HCT116 (cell line): ENCODE results near the gene PGS1. TPM values are rescaled to one million over a fixed set of nuclear protein-coding genes. Genes with fewer than 3 reads are reported as not detected.

Experiments used
- ATAC-seq: fragments of 200-7000 bp; cut with Tn5 transposase; 2 replicates; pipeline ENCODE4 v1.9.1; 2020; ENCODE audit warnings: mild to moderate bottlenecking, moderate library complexity
- BruUV-seq: library from RNA; stranded (reverse); fragments of 400-500 nt; replicated peaks from 2 replicates; lab custom pipeline; 2021; lab: Mats Ljungman, UMichigan
- CTCF ChIA-PET: fragments of 300-600 bp; sonication (Branson Sonifier 250); formaldehyde crosslinking; loops from one replicate; lab custom pipeline; 2021; ENCODE audit warnings: antibody characterized with exemption; lab: Charles Lee
- POLR2A ChIA-PET: fragments of 300-600, 350-600 bp; sonication (Branson Sonifier 250); formaldehyde crosslinking; loops from one replicate; lab custom pipeline; 2021; ENCODE audit warnings: antibody characterized with exemption; lab: Charles Lee
- RAD21 ChIA-PET, 2 experiments: fragments of 300-600 bp; sonication (Branson Sonifier 250); formaldehyde crosslinking; loops; one replicate each; lab custom pipeline; 2023; ENCODE audit warnings: low total read pairs in 2 of 2; ENCODE audit not compliant: uncharacterized antibody in 2 of 2, unreplicated experiment in 2 of 2, low non-redundant PET in 1 of 2; lab: Charles Lee
- DNase-seq: peaks from one replicate; pipeline ENCODE4 v3.0.0-alpha.2; 2010; ENCODE audit warnings: low read depth, low spot score
- H2AFZ ChIP-seq: fragments of 200-600 bp; shearing (Covaris generic), sonication (generic); 2 replicates; pipeline ENCODE4 v1.6.1; 2017; ENCODE audit warnings: low read depth, mixed run types, mixed read lengths, antibody characterized with exemption, low read length; ENCODE audit not compliant: poor library complexity, severe bottlenecking
- H3K27ac ChIP-seq: 2 replicates; pipeline ENCODE4 v1.5.1; 2012; ENCODE audit warnings: low read depth, low read length
- H3K27me3 ChIP-seq: fragments of 200-600 bp; sonication (generic); 2 replicates; pipeline ENCODE4 v1.6.1; 2016; ENCODE audit warnings: mixed run types, low read length, mixed read lengths; ENCODE audit not compliant: insufficient read depth
- H3K36me3 ChIP-seq, 2 experiments: fragments of 200-500 bp in 1 of 2; fragments of 200-600 bp in 1 of 2; sonication (Bioruptor generic) in 1 of 2; sonication (generic) in 1 of 2; 2 replicates each; pipeline versions ENCODE4 v1.5.1 to v1.6.1; 2014 to 2016; ENCODE audit warnings: low read length in 2 of 2, inconsistent platforms in 1 of 2, mixed read lengths in 1 of 2, mixed run types in 1 of 2; ENCODE audit not compliant: insufficient read depth in 2 of 2, control insufficient read depth in 1 of 2
- H3K4me1 ChIP-seq, 2 experiments: fragments of 200-600 bp in 1 of 2; sonication (generic) in 1 of 2; 2 replicates each; pipeline versions ENCODE4 v1.5.1 to v1.6.1; 2012 to 2017; ENCODE audit warnings: low read length in 2 of 2, inconsistent platforms in 1 of 2, mild to moderate bottlenecking in 1 of 2, mixed read lengths in 1 of 2, mixed run types in 1 of 2, moderate library complexity in 1 of 2; ENCODE audit not compliant: insufficient read depth in 2 of 2, control insufficient read depth in 1 of 2
- H3K4me2 ChIP-seq: fragments of 200-600 bp; sonication (generic); 2 replicates; pipeline ENCODE4 v1.6.1; 2017; ENCODE audit warnings: mixed run types, low read length, mixed read lengths
- H3K4me3 ChIP-seq, 2 experiments: fragments of 200-600 bp in 1 of 2; sonication (generic) in 1 of 2; replicated peaks in 1 of 2; 2 replicates each; pipeline ENCODE4 v1.5.1; 2011 to 2016; ENCODE audit warnings: low read length in 2 of 2, control low read depth in 1 of 2, low read depth in 1 of 2, mild to moderate bottlenecking in 1 of 2, mixed read lengths in 1 of 2, mixed run types in 1 of 2
- H3K79me2 ChIP-seq: fragments of 200-600 bp; sonication (generic); 2 replicates; pipeline ENCODE4 v1.6.1; 2017; ENCODE audit warnings: mild to moderate bottlenecking, mixed run types, low read length, moderate library complexity, mixed read lengths; ENCODE audit not compliant: insufficient read depth
- H3K9ac ChIP-seq: fragments of 200-600 bp; sonication (generic); 2 replicates; pipeline ENCODE4 v1.6.1; 2016; ENCODE audit warnings: low read length, mixed read lengths
- H3K9me2 ChIP-seq: fragments of 200-600 bp; sonication (generic), shearing (Covaris generic); 2 replicates; pipeline ENCODE4 v1.6.1; 2017; ENCODE audit warnings: mixed run types, mild to moderate bottlenecking, moderate library complexity; ENCODE audit not compliant: insufficient read depth
- H3K9me3 ChIP-seq, 2 experiments: fragments of 200-500 bp in 1 of 2; fragments of 200-600 bp in 1 of 2; sonication (Bioruptor generic) in 1 of 2; sonication (generic) in 1 of 2; 2 replicates each; pipeline ENCODE4 v1.6.1; 2014 to 2017; ENCODE audit warnings: low read length in 2 of 2, mixed read lengths in 2 of 2, inconsistent platforms in 1 of 2, low read depth in 1 of 2, mild to moderate bottlenecking in 1 of 2, mixed run types in 1 of 2, moderate library complexity in 1 of 2; ENCODE audit not compliant: control insufficient read depth in 1 of 2, insufficient read depth in 1 of 2
- H4K20me1 ChIP-seq: fragments of 200-600 bp; sonication (generic), shearing (Covaris generic); 2 replicates; pipeline ENCODE4 v1.6.1; 2017; ENCODE audit warnings: mixed run types, mild to moderate bottlenecking, moderate library complexity; ENCODE audit not compliant: insufficient read depth
- CBX3 ChIP-seq: IDR thresholded peaks from 2 replicates; pipeline ENCODE4 v1.6.1; 2012; ENCODE audit warnings: low read depth
- EZH2 ChIP-seq: fragments of 200-600 bp; sonication (generic); IDR thresholded peaks from 2 replicates; pipeline ENCODE4 v1.6.1; 2017; ENCODE audit warnings: antibody characterized with exemption, mixed run types
- EZH2phosphoT487 ChIP-seq: fragments of 200-600 bp; IDR thresholded peaks from 2 replicates; pipeline ENCODE4 v1.6.1; 2018; ENCODE audit warnings: antibody characterized with exemption, borderline replicate concordance
- FOSL1 ChIP-seq: IDR thresholded peaks from 2 replicates; pipeline ENCODE4 v1.6.1; 2012; ENCODE audit warnings: low read depth
- JUND ChIP-seq: IDR thresholded peaks from 2 replicates; pipeline ENCODE4 v1.6.1; 2012
- RAD21 ChIP-seq: IDR thresholded peaks from 2 replicates; pipeline ENCODE4 v1.6.1; 2012; ENCODE audit warnings: low read depth, mild to moderate bottlenecking
- intact Hi-C: fragments of 100-400 bp; cut with micrococcal nuclease; formaldehyde crosslinking; loops from 2 replicates; pipeline ENCODE4 v1.10.0; 2022
- total RNA-seq: library from RNA; stranded (reverse); gene quantifications from one replicate; pipeline ENCODE4 v1.2.1, GENCODE V29; 2021; ENCODE audit not compliant: unreplicated experiment
- TF ChIP-seq, protein P1 (sequence below), 3 experiments: fragments of 200-600 bp in 1 of 3; sonication (generic) in 1 of 3; IDR thresholded peaks in 2 of 3; conservative IDR thresholded peaks in 1 of 3; 2 replicates each; pipeline ENCODE4 v1.5.1; 2012 to 2017; ENCODE audit warnings: low read depth in 2 of 3, low read length in 2 of 3, antibody characterized with exemption in 1 of 3, borderline replicate concordance in 1 of 3, control low read depth in 1 of 3, mild to moderate bottlenecking in 1 of 3, mixed read lengths in 1 of 3, mixed run types in 1 of 3, moderate library complexity in 1 of 3; ENCODE audit not compliant: insufficient read depth in 1 of 3

Gene PGS1
- total RNA-seq, 1 experiment from 2014 or later: 44.4 TPM

DNA sequence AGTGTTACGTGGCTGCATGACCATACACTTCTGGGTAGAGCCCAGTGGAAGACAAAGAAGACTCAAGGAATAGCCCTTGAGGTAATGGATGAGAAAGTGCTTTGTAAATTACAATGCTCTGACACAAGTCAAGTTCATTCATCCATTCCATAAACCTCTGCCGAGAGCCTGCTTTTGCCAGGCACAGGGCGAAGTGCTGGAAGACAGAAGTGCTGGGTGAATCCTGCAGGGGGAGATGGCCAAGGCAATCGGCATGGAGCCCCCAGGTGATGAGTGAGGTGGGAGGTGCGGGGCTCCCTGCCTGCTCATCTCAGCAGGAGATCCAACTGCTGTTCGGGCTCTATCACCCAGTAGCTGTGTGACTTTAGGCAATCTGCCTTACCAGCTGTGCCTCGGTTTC is 15.8 kb upstream of the PGS1 start:
- peaks cover 6 to 40% of the 10 kb centered on the region in 2 experiments; a peak in 3 of 4 replicates for H3K4me1 ChIP-seq
- intact Hi-C loops: loop anchor here (5.0 kb wide), 2 partner anchors 75 to 345 kb away; no protein-coding TSS in a partner anchor
- no TSS peak for BruUV-seq

More for the DNA sequence above, 15.8 kb upstream of the PGS1 start:
- Histone ChIP-seq H3K27ac (no peak overlapping the region), H4K20me1 (peaks cover 3% of the 10 kb centered on the region; the same call in 1 of the 2 replicates), H3K36me3 (peaks cover 6 to 13% of the 10 kb centered on the region in 2 experiments), H3K9ac (no peak overlapping the region), H2AFZ (no peak overlapping the region), H3K4me2 (no peak overlapping the region), H3K4me3 (no peak overlapping the region), H3K79me2 (peaks cover 21% of the 10 kb centered on the region), H3K9me2 (no peaks in the 10 kb centered on the region), H3K9me3 (no peaks in the 10 kb centered on the region), H3K27me3 (no peaks in the 10 kb centered on the region)
- no peak for TF ChIP-seq EZH2phosphoT487
- no peak for TF ChIP-seq CBX3
- TF ChIP-seq, protein P1, sequence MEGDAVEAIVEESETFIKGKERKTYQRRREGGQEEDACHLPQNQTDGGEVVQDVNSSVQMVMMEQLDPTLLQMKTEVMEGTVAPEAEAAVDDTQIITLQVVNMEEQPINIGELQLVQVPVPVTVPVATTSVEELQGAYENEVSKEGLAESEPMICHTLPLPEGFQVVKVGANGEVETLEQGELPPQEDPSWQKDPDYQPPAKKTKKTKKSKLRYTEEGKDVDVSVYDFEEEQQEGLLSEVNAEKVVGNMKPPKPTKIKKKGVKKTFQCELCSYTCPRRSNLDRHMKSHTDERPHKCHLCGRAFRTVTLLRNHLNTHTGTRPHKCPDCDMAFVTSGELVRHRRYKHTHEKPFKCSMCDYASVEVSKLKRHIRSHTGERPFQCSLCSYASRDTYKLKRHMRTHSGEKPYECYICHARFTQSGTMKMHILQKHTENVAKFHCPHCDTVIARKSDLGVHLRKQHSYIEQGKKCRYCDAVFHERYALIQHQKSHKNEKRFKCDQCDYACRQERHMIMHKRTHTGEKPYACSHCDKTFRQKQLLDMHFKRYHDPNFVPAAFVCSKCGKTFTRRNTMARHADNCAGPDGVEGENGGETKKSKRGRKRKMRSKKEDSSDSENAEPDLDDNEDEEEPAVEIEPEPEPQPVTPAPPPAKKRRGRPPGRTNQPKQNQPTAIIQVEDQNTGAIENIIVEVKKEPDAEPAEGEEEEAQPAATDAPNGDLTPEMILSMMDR (IDR thresholded peaks at IDR 0.05 in 2 of 3, conservative IDR thresholded peaks at IDR 0.05 in 1 of 3; ENCODE audit: borderline replicate concordance in 1 of 3, insufficient read depth in 1 of 3, low read depth in 2 of 3, low read length in 2 of 3): peak in 2 of 3 experiments; percentile 33 to 37; a peak in 3 of 6 replicates
- TF ChIP-seq RAD21: no peak
- no peak for TF ChIP-seq JUND
- no peak for TF ChIP-seq EZH2
- no peak for TF ChIP-seq FOSL1
- no peak for ATAC-seq
- POLR2A ChIA-PET: interaction anchor here (0.7 to 0.9 kb wide), 3 partner anchors 31 to 50 kb away, joined by 3 to 4 read pairs (median 3); no protein-coding TSS in a partner anchor
- CTCF ChIA-PET: interaction anchor here (0.6 to 1.5 kb wide), 3 partner anchors 54 to 344 kb away, joined by 3 to 6 read pairs (median 3); no protein-coding TSS in a partner anchor
- no peak for DNase-seq
- RAD21 ChIA-PET: no interaction called here
